Placental pericyte (primary cell): ENCODE data around the gene MNX1. TPM values are rescaled to one million over a fixed set of nuclear protein-coding genes. Genes with fewer than 3 reads are reported as not detected.

Experiments
- total RNA-seq: library from RNA; depleted of rRNA; stranded (reverse); fragments of >200 nt; gene quantifications from 2 replicates; pipeline ENCODE4 v1.2.3, GENCODE V29; 2012

The MNX1 gene
- not detected in 2 replicates for total RNA-seq

GRCh38 chr7:157010588-157011332 is at the start of gene MNX1:
TSS of gene MNX1 (minus strand) at chr7:157010663. CDS start at chr7:157010350, 313 bp downstream.

Other genes starting within 250 kb of the MNX1 start
- gene LMBR1, start 117.5 kb downstream of the MNX1 start, total RNA-seq, result 42.2 and 47.8 TPM in 2 replicates
- gene NOM1, start 61.0 kb downstream of the MNX1 start, total RNA-seq, result 11.2 and 25.9 TPM in 2 replicates
- gene UBE3C, start 128.3 kb upstream of the MNX1 start, total RNA-seq, result 54.1 and 140 TPM in 2 replicates